ENCODE results near the gene SPAG16.

The SPAG16 gene

GRCh38 chr2:213425618-213426017 is 141.4 kb downstream of the SPAG16 start:
- Histone ChIP-seq H4K20me1 (ENCODE audit: low read depth, low read length) (no peaks in the 10 kb centered on the region; the same call in 1 of the 2 replicates), H3K36me3 (ENCODE audit: low read length) (no peaks in the 10 kb centered on the region), H3K9me2 (replicated peaks; ENCODE audit: insufficient read depth, low read length) (no peaks in the 10 kb centered on the region), H3K9me3 (ENCODE audit: insufficient read depth, low read length) (no peaks in the 10 kb centered on the region), H3K27ac (ENCODE audit: low read depth, low read length) (no peak overlapping the region), H3F3A (ENCODE audit: insufficient read depth) (no peaks in the 10 kb centered on the region), H3K9ac (ENCODE audit: low read length) (no peak overlapping the region), H3K27me3 (ENCODE audit: low read length) (no peaks in the 10 kb centered on the region), H3K4me2 (ENCODE audit: low read depth, low read length, poor library complexity, severe bottlenecking) (no peak overlapping the region), H2AFZ (ENCODE audit: low read depth, low read length, severe bottlenecking) (no peak overlapping the region), H3K79me2 (ENCODE audit: insufficient read depth, low read length) (no peaks in the 10 kb centered on the region), H3K4me3 (ENCODE audit: insufficient read depth, low read length, poor library complexity, severe bottlenecking) (no peak overlapping the region)
- no peak for TF ChIP-seq EZH2phosphoT487 (conservative IDR thresholded peaks at IDR 0.05; ENCODE audit: low read length)
- TF ChIP-seq, protein P1, sequence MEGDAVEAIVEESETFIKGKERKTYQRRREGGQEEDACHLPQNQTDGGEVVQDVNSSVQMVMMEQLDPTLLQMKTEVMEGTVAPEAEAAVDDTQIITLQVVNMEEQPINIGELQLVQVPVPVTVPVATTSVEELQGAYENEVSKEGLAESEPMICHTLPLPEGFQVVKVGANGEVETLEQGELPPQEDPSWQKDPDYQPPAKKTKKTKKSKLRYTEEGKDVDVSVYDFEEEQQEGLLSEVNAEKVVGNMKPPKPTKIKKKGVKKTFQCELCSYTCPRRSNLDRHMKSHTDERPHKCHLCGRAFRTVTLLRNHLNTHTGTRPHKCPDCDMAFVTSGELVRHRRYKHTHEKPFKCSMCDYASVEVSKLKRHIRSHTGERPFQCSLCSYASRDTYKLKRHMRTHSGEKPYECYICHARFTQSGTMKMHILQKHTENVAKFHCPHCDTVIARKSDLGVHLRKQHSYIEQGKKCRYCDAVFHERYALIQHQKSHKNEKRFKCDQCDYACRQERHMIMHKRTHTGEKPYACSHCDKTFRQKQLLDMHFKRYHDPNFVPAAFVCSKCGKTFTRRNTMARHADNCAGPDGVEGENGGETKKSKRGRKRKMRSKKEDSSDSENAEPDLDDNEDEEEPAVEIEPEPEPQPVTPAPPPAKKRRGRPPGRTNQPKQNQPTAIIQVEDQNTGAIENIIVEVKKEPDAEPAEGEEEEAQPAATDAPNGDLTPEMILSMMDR (IDR thresholded peaks at IDR 0.05; ENCODE audit: insufficient read depth, low read length, poor library complexity, severe bottlenecking): no peak

DNA sequence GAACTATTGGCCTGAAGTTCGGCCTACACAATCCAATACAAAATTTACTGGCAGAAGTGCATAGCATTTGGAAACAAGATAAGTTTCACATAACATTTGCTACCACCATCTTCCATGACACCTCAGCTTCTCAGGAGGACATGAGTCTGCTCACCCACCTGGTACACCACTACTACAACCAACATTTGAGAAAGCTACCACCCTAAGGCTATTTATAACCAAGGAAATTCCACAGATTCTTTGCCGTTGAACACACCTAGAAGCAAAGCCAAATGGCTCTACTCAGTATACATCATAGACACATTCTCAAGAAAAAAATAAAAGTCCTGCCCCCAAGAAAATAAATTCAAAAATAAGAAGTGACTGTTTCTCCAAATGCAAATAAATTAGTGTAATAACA is 145.3 kb downstream of the SPAG16 start:
- no peaks in the 10 kb centered on the region for H3K79me2 ChIP-seq (ENCODE audit: insufficient read depth, low read length)
- H2AFZ ChIP-seq (ENCODE audit: low read depth, low read length, severe bottlenecking): no peak overlapping the region
- H3K4me3 ChIP-seq (ENCODE audit: insufficient read depth, low read length, poor library complexity, severe bottlenecking): no peak overlapping the region
- H3K9me3 ChIP-seq (ENCODE audit: insufficient read depth, low read length): no peaks in the 10 kb centered on the region
- TF ChIP-seq EZH2phosphoT487 (conservative IDR thresholded peaks at IDR 0.05; ENCODE audit: low read length): no peak
- TF ChIP-seq, protein P1 (IDR thresholded peaks at IDR 0.05; ENCODE audit: insufficient read depth, low read length, poor library complexity, severe bottlenecking): no peak
- no peaks in the 10 kb centered on the region; the same call in 1 of the 2 replicates for H4K20me1 ChIP-seq (ENCODE audit: low read depth, low read length)
- H3K4me2 ChIP-seq (ENCODE audit: low read depth, low read length, poor library complexity, severe bottlenecking): no peak overlapping the region
- H3K9ac ChIP-seq (ENCODE audit: low read length): no peak overlapping the region
- no peak overlapping the region for H3K27ac ChIP-seq (ENCODE audit: low read depth, low read length)
- H3K27me3 ChIP-seq (ENCODE audit: low read length): no peaks in the 10 kb centered on the region
- H3K9me2 ChIP-seq (replicated peaks; ENCODE audit: insufficient read depth, low read length): no peaks in the 10 kb centered on the region
- no peaks in the 10 kb centered on the region for H3K36me3 ChIP-seq (ENCODE audit: low read length)
- H3F3A ChIP-seq (ENCODE audit: insufficient read depth): no peaks in the 10 kb centered on the region

DNA sequence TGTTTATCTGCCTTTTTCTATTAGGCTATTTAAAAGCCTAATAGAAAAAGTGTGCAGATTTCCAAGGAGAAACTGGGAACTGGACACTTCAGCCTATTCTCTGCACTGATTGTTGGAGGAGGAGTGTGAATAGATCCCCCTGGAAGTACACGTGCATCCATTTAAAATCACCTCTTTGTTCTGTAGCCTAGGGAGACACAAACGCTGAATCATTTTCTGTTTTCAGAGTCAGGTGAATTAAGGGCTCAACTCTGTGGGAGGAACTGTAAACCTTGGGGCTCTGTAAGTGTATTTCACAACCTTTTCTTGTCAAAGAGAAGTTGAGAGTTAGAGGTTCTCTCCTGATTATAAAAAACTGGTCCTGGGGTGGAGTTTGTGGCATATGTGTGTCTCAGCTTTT is 159.7 kb downstream of the SPAG16 start:
- Histone ChIP-seq H3K9me3 (ENCODE audit: insufficient read depth, low read length) (no peaks in the 10 kb centered on the region), H2AFZ (ENCODE audit: low read depth, low read length, severe bottlenecking) (no peak overlapping the region), H3K27ac (ENCODE audit: low read depth, low read length) (no peak overlapping the region), H4K20me1 (ENCODE audit: low read depth, low read length) (no peaks in the 10 kb centered on the region), H3K9me2 (replicated peaks; ENCODE audit: insufficient read depth, low read length) (no peaks in the 10 kb centered on the region), H3K9ac (ENCODE audit: low read length) (no peak overlapping the region), H3K4me2 (ENCODE audit: low read depth, low read length, poor library complexity, severe bottlenecking) (no peak overlapping the region), H3K27me3 (ENCODE audit: low read length) (no peaks in the 10 kb centered on the region), H3K79me2 (ENCODE audit: insufficient read depth, low read length) (no peaks in the 10 kb centered on the region), H3F3A (ENCODE audit: insufficient read depth) (no peaks in the 10 kb centered on the region), H3K4me3 (ENCODE audit: insufficient read depth, low read length, poor library complexity, severe bottlenecking) (no peak overlapping the region), H3K36me3 (ENCODE audit: low read length) (no peaks in the 10 kb centered on the region)
- TF ChIP-seq, protein P1 (IDR thresholded peaks at IDR 0.05; ENCODE audit: insufficient read depth, low read length, poor library complexity, severe bottlenecking): no peak
- TF ChIP-seq EZH2phosphoT487 (conservative IDR thresholded peaks at IDR 0.05; ENCODE audit: low read length): no peak
